Raji (cell line): ENCODE measurements around the gene TJAP1.

Experiments
- POLR2A ChIP-seq: IDR thresholded peaks from 2 replicates; pipeline ENCODE4 v1.6.1; 2011; ENCODE audit warnings: low read depth, low read length, control low read depth; ENCODE audit not compliant: insufficient read depth

TJAP1 gene

GRCh38 chr6:43492673-43493072 lies 15.3 kb downstream of the TJAP1 start:
- TF ChIP-seq POLR2A, result no peak

- no peak for TF ChIP-seq POLR2A
Observed at GRCh38 chr6:43493230-43493629, 15.9 kb downstream of the TJAP1 start.

- no peak for TF ChIP-seq POLR2A
Observed at GRCh38 chr6:43493833-43494232, 16.5 kb downstream of the TJAP1 start.

- TF ChIP-seq POLR2A, result no peak
Observed at GRCh38 chr6:43494321-43494720, 17.0 kb downstream of the TJAP1 start.

- no peak for TF ChIP-seq POLR2A
Observed at GRCh38 chr6:43494766-43495165, 17.4 kb downstream of the TJAP1 start.

- no peak for TF ChIP-seq POLR2A
Observed at GRCh38 chr6:43495409-43495941, 18.1 kb downstream of the TJAP1 start.

GRCh38 chr6:43496370-43497128 lies 19.2 kb downstream of the TJAP1 start:
- no peak for TF ChIP-seq POLR2A

- TF ChIP-seq POLR2A, result no peak
Observed at GRCh38 chr6:43497129-43497396, 19.7 kb downstream of the TJAP1 start.

- no peak for TF ChIP-seq POLR2A
Observed at GRCh38 chr6:43497689-43498088, 20.3 kb downstream of the TJAP1 start.

- no peak for TF ChIP-seq POLR2A
Observed at GRCh38 chr6:43499028-43499815, 21.9 kb downstream of the TJAP1 start.

GRCh38 chr6:43500921-43501320 lies 23.6 kb downstream of the TJAP1 start:
- TF ChIP-seq POLR2A, result no peak

GRCh38 chr6:43502666-43503065 lies 25.3 kb downstream of the TJAP1 start:
- TF ChIP-seq POLR2A, result no peak

- TF ChIP-seq POLR2A, result no peak
Observed at GRCh38 chr6:43503443-43503842, 26.1 kb downstream of the TJAP1 start.

- TF ChIP-seq POLR2A, result no peak
Observed at GRCh38 chr6:43504756-43505593, 27.6 kb downstream of the TJAP1 start.

GRCh38 chr6:43505718-43506117 lies 28.3 kb downstream of the TJAP1 start:
- no peak for TF ChIP-seq POLR2A

- TF ChIP-seq POLR2A, result no peak
Observed at GRCh38 chr6:43506171-43506570, 28.8 kb downstream of the TJAP1 start.
